K562 (cell line): ENCODE results near the gene APOBEC3A. TPM values are rescaled to one million over a fixed set of nuclear protein-coding genes. Genes with fewer than 3 reads are reported as not detected.
A peak's percentile ranks its signal among the peaks of the same experiment; 100 is the strongest.

Experiments used
- DPF2 ChIP-seq: fragments of 450-650 bp; IDR thresholded peaks from 2 replicates; pipeline ENCODE4 v1.6.1; 2016
- E4F1 ChIP-seq: fragments of 250-450 bp; sonication (Bioruptor Pico); IDR thresholded peaks from 2 replicates; pipeline ENCODE4 v1.5.0; 2021; ENCODE audit warnings: mild to moderate bottlenecking, borderline replicate concordance
- FOSL1 ChIP-seq: fragments of 200-800 bp; sonication (Bioruptor generic); conservative IDR thresholded peaks from 2 replicates; pipeline ENCODE4 v1.6.1; 2016; ENCODE audit warnings: missing genetic modification characterization, missing compliant biosample characterization
- FOXA3 ChIP-seq, 2 experiments: fragments of 450-650 bp in 1 of 2; sonication (generic) in 1 of 2; formaldehyde crosslinking; IDR thresholded peaks in 1 of 2; conservative IDR thresholded peaks in 1 of 2; 2 replicates each; pipeline versions ENCODE4 v1.4.0 to v1.8.0; 2020 to 2022; ENCODE audit warnings: mild to moderate bottlenecking in 2 of 2, missing genetic modification reagents in 1 of 2
- FOXP1 ChIP-seq: sonication (generic); formaldehyde crosslinking; IDR thresholded peaks from 2 replicates; pipeline ENCODE4 v1.8.0; 2022; ENCODE audit warnings: mild to moderate bottlenecking, missing genetic modification reagents
- HOMEZ ChIP-seq: fragments of 250-450 bp; sonication (Bioruptor Pico); IDR thresholded peaks from 2 replicates; pipeline ENCODE4 v1.4.0; 2020; ENCODE audit warnings: mild to moderate bottlenecking, moderate library complexity
- ID3 ChIP-seq, 2 experiments: fragments of 250-450 bp in 1 of 2; fragments of 450-650 bp in 1 of 2; sonication (Bioruptor Pico) in 1 of 2; IDR thresholded peaks; 2 replicates each; pipeline versions ENCODE4 v1.6.1 to v1.8.0; 2016 to 2021; ENCODE audit warnings: mild to moderate bottlenecking in 2 of 2, moderate library complexity in 2 of 2, missing compliant biosample characterization in 1 of 2, missing genetic modification characterization in 1 of 2
- MBD2 ChIP-seq: sonication (generic); IDR thresholded peaks from 2 replicates; pipeline ENCODE4 v1.6.1; 2016; ENCODE audit warnings: low read depth, borderline replicate concordance
- MEIS2 ChIP-seq: fragments of 450-650 bp; IDR thresholded peaks from 2 replicates; pipeline ENCODE4 v1.6.1; 2014; ENCODE audit warnings: mild to moderate bottlenecking; ENCODE audit not compliant: partially characterized antibody
- ZBTB12 ChIP-seq: fragments of 250-450 bp; sonication (Bioruptor Pico); IDR thresholded peaks from 2 replicates; pipeline ENCODE4 v1.4.0; 2020
- ZBTB26 ChIP-seq: fragments of 450-650 bp; formaldehyde crosslinking; IDR thresholded peaks from 2 replicates; pipeline ENCODE4 v1.4.0; 2022; ENCODE audit warnings: missing genetic modification characterization
- ZNF584 ChIP-seq: fragments of 200-800 bp; sonication (Bioruptor generic); IDR thresholded peaks from 2 replicates; pipeline ENCODE4 v1.6.1; 2016; ENCODE audit warnings: low read depth, mild to moderate bottlenecking, missing genetic modification characterization, missing compliant biosample characterization
- polyA plus RNA-seq, 8 experiments: library from polyadenylated mRNA; depleted of rRNA in 4 of 8; stranded (reverse) in 5 of 8; unstranded in 3 of 8; fragments of >200 nt; fragmentation: Nextera tagmentation in 2 of 8; fragmentation: Illumina TruSeq in 1 of 8; extraction: Ambion mirVana in 2 of 8; extraction: Trizol in 1 of 8; gene quantifications; 2 replicates each; pipeline versions ENCODE4 v1.2.1 to v1.2.3, GENCODE V29; 2011 to 2014; ENCODE audit warnings: inconsistent platforms in 1 of 8, missing spikeins in 1 of 8
- total RNA-seq, 7 experiments: library from RNA; depleted of rRNA in 6 of 7; stranded (reverse); fragments of >200 nt in 6 of 7; fragmentation: Illumina TruSeq in 2 of 7; extraction: Trizol in 2 of 7; gene quantifications; 2 replicates each; pipeline versions ENCODE4 v1.2.1 to v1.2.3, GENCODE V29; 2011 to 2021; ENCODE audit warnings: low replicate concordance in 1 of 7
- TF ChIP-seq, protein P1 (sequence below): fragments of 200-800 bp; sonication (Bioruptor generic); IDR thresholded peaks from 2 replicates; pipeline ENCODE4 v1.6.1; 2017; ENCODE audit warnings: missing genetic modification characterization, missing compliant biosample characterization
- TF ChIP-seq, protein P2 (sequence below): fragments of 450-650 bp; IDR thresholded peaks from 2 replicates; pipeline ENCODE4 v1.6.1; 2018; ENCODE audit warnings: mild to moderate bottlenecking, low read depth; ENCODE audit not compliant: partially characterized antibody

The APOBEC3A gene
- total and polyA plus RNA-seq, 9 of the 15 experiments (the other 6 are each of a cell fraction or from before 2014, with no cell fraction given), result 0.04 TPM; not detected in 8

- TF ChIP-seq E4F1 (CRISPR knock-in tag) (no peak), MBD2 (no peak), ID3 (CRISPR knock-in tag; IDR thresholded peaks at IDR 0.05) (no peak), ID3 (tag; IDR thresholded peaks at IDR 0.05) (no peak), HOMEZ (CRISPR knock-in tag) (no peak), DPF2 (peak; percentile 61), MEIS2 (peak; percentile 33), ZBTB26 (CRISPR knock-in tag) (no peak), FOXA3 (CRISPR knock-in tag; conservative IDR thresholded peaks at IDR 0.05 in 1 of 2, IDR thresholded peaks at IDR 0.05 in 1 of 2) (peak; percentile 74 to 90), ZNF584 (CRISPR knock-in tag) (no peak), FOSL1 (tag) (peak; percentile 92), FOXP1 (CRISPR knock-in tag) (no peak), ZBTB12 (CRISPR knock-in tag) (no peak)
- TF ChIP-seq, protein P1, sequence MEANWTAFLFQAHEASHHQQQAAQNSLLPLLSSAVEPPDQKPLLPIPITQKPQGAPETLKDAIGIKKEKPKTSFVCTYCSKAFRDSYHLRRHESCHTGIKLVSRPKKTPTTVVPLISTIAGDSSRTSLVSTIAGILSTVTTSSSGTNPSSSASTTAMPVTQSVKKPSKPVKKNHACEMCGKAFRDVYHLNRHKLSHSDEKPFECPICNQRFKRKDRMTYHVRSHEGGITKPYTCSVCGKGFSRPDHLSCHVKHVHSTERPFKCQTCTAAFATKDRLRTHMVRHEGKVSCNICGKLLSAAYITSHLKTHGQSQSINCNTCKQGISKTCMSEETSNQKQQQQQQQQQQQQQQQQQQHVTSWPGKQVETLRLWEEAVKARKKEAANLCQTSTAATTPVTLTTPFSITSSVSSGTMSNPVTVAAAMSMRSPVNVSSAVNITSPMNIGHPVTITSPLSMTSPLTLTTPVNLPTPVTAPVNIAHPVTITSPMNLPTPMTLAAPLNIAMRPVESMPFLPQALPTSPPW, result no peak
- TF ChIP-seq, protein P2, sequence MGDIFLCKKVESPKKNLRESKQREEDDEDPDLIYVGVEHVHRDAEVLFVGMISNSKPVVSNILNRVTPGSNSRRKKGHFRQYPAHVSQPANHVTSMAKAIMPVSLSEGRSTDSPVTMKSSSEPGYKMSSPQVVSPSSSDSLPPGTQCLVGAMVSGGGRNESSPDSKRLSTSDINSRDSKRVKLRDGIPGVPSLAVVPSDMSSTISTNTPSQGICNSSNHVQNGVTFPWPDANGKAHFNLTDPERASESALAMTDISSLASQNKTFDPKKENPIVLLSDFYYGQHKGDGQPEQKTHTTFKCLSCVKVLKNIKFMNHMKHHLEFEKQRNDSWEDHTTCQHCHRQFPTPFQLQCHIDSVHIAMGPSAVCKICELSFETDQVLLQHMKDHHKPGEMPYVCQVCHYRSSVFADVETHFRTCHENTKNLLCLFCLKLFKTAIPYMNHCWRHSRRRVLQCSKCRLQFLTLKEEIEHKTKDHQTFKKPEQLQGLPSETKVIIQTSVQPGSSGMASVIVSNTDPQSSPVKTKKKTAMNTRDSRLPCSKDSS, result no peak
Measured at GRCh38 chr22:38924347-38924952, 33.0 kb upstream of the APOBEC3A start (continued).
